Measurements from ENCODE around the gene CBLN3. TPM values are rescaled to one million over a fixed set of nuclear protein-coding genes. Genes with fewer than 3 reads are reported as not detected.
A peak's percentile ranks its signal among the peaks of the same experiment; 100 is the strongest.
"Not testable (repeated sequence)": the region's sequence is repeated elsewhere in the genome, so short reads cannot be mapped to it uniquely, and the experiment has no call there.

The CBLN3 gene
- total RNA-seq, 4 donors from 2014 or later, result 0.13 to 0.95 (median 0.85) TPM; not detected in 1

GRCh38 chr14:24458736-24459135, 29.3 kb upstream of the CBLN3 start:
- Histone ChIP-seq H3K4me3 (no peak overlapping the region), H3K27me3 (no peaks in the 10 kb centered on the region), H3K27ac (no peak overlapping the region), H3K9me3 (peaks cover 0 to 2% (median 0%) of the 10 kb centered on the region in 3 donors), H3K4me1 (no peaks in the 10 kb centered on the region), H3K36me3 (peaks cover 0 to 3% (median 0%) of the 10 kb centered on the region in 3 donors)
- 38 to 86% methylated on average over 1 of the region's 1 CpG for WGBS, 2 donors
- TF ChIP-seq CTCF (IDR thresholded peaks at IDR 0.05) (no peak), POLR2A (IDR thresholded peaks at IDR 0.05) (no peak)
- intact Hi-C loops (cut with DNase I), result no loop called here
- no peak for DNase-seq

GRCh38 chr14:24456980-24457379, 27.5 kb upstream of the CBLN3 start:
- H3K9me3 ChIP-seq, result peaks cover 0 to 3% (median 0%) of the 10 kb centered on the region in 3 donors
- no peak for DNase-seq

GRCh38 chr14:24450828-24451227, 21.4 kb upstream of the CBLN3 start:
- DNase-seq; H3K27me3 ChIP-seq; intact Hi-C loops (cut with DNase I); H3K36me3 ChIP-seq; H3K9me3 ChIP-seq; H3K4me1 ChIP-seq; H3K4me3 ChIP-seq; H3K27ac ChIP-seq: not testable (repeated sequence)
- 90 to 92% methylated on average over 2 of the region's 2 CpGs for WGBS, 2 donors

More at GRCh38 chr14:24456980-24457379, 27.5 kb upstream of the CBLN3 start:
- H3K27ac ChIP-seq, result no peak overlapping the region
- no peak for TF ChIP-seq CTCF (IDR thresholded peaks at IDR 0.05)
- no peak for TF ChIP-seq POLR2A (IDR thresholded peaks at IDR 0.05)
- no peaks in the 10 kb centered on the region for H3K4me1 ChIP-seq
- no peaks in the 10 kb centered on the region for H3K27me3 ChIP-seq
- H3K36me3 ChIP-seq, result peaks cover 0 to 10% (median 0%) of the 10 kb centered on the region in 3 donors
- intact Hi-C loops (cut with DNase I), result no loop called here
- H3K4me3 ChIP-seq, result no peak overlapping the region

- WGBS, 2 donors, result 4 to 5% methylated on average over 6 of the region's 7 CpGs
- Histone ChIP-seq H3K4me3 (peak overlapping the region; percentile 59 to 85 (median 73)), H3K4me1 (peaks cover 16 to 41% (median 16%) of the 10 kb centered on the region in 3 donors), H3K27ac (peak overlapping the region; percentile 97 to 99 (median 99)), H3K27me3 (no peaks in the 10 kb centered on the region), H3K36me3 (peaks cover 9 to 34% (median 17%) of the 10 kb centered on the region in 3 donors), H3K9me3 (no peaks in the 10 kb centered on the region)
- TF ChIP-seq POLR2A (IDR thresholded peaks at IDR 0.05), result no peak
- TF ChIP-seq CTCF (IDR thresholded peaks at IDR 0.05), result no peak
- intact Hi-C loops (cut with DNase I), result no loop called here
- DNase-seq, result no peak
Observed at GRCh38 chr14:24443053-24443665, 13.7 kb upstream of the CBLN3 start.

GRCh38 chr14:24442240-24443052, 13.0 kb upstream of the CBLN3 start, which contains the start of gene SDR39U1:
TSS of gene SDR39U1 (minus strand) at chr14:24442776. CDS start at chr14:24442769, 7 bp downstream.
- Histone ChIP-seq H3K27me3 (no peaks in the 10 kb centered on the region), H3K27ac (peak within 1 kb of the TSS; percentile 97 to 99 (median 99)), H3K4me1 (peaks cover 17 to 48% (median 21%) of the 10 kb centered on the region in 3 donors), H3K4me3 (peak within 1 kb of the TSS; percentile 59 to 85 (median 73)), H3K9me3 (no peaks in the 10 kb centered on the region), H3K36me3 (peaks cover 14 to 42% (median 22%) of the 10 kb centered on the region in 3 donors)
- intact Hi-C loops (cut with DNase I), result no loop called here
- 0% methylated on average over 3 to 31 of the region's 52 CpGs for WGBS, 2 donors
- TF ChIP-seq POLR2A (IDR thresholded peaks at IDR 0.05) (peak in 3 of 4 donors; percentile 77 to 90 (median 90)), CTCF (IDR thresholded peaks at IDR 0.05) (peak in 3 of 6 experiments; percentile 4 to 26 (median 20))
- DNase-seq, result peak; percentile 83
